Fibroblast of skin of scalp (primary cell): Measurements from ENCODE around the gene AKAP9.
A peak's percentile ranks its signal among the peaks of the same experiment; 100 is the strongest.
"Not testable (repeated sequence)": the region's sequence is repeated elsewhere in the genome, so short reads cannot be mapped to it uniquely, and the experiment has no call there.

Source experiments
- DNase-seq: peaks from one replicate; pipeline ENCODE4 v3.0.0-alpha.2; 2013

The AKAP9 gene

DNA sequence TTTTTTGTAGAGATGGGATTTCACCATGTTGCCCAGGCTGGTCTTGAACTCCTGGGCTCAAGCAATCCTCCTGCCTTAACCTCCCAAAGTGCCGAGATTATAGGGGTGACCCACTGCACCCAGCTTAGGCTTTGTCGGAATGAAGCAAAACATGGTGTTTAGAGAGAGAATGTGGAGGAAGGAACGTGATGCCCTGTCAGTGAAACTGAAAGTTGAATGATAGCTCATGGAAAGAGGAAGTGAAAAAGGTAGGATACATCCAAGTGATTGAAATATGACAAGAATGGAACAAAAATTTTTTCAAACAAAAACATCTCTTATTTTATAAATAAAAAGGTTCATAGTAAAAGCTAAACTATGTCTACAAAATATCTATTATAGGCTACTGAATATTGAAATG lies 5.9 kb downstream of the AKAP9 start:
- no peak for DNase-seq

DNA sequence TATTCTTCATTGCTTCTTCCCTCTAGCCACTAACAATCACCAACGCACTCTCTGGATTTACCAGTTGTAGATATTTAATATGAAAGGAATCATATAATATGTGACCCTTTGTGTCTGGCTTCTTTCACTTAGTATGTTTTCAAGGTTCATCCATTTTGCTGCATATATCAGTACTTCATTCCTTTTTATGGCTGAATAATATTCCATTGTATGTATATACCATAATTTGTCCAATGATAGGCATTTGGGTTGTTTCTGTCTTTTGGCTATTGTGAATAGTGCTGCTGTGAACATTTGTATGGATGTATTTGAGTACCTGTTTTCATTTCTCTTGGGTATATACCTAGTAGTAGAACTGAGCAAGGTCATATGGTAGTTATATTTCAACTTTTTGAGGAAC lies 7.3 kb downstream of the AKAP9 start:
- no peak for DNase-seq

DNA sequence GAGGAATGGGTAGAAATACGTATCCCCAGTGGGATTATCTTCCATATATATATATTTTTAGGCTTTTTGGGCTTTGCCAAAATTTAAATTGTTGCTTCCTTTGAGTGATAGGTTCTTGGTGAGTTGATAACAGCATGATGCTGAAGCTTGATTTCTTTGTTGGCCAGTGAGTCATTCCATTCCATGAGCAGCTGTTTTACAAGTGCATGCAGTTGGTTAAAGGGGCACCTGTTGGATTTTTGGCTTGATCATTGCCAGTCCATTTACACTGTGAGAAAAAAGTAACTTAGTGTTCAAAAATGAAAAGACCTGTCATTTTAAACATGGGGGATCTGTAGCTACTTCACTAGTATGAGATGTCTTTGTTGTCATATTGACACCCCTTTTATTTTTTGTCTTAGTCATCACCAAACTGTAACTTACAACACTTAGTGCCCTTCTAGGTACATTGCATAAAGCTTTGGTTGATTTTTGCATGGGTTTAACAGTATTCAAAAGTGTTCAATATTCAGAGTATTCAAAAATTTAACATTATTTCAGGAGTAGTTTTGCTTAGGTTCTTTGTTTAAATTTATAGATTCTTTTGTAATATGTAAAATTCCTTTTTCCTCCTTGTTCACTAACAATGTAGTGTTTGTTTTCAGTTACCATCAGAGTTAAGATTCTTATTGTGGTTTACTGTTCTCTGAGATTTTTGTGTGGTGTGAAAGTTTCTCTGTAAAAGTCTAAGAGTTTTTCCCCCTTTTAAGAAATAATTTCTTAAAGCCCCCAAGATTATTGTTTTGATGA lies 8.8 kb downstream of the AKAP9 start:
- no peak for DNase-seq

DNA sequence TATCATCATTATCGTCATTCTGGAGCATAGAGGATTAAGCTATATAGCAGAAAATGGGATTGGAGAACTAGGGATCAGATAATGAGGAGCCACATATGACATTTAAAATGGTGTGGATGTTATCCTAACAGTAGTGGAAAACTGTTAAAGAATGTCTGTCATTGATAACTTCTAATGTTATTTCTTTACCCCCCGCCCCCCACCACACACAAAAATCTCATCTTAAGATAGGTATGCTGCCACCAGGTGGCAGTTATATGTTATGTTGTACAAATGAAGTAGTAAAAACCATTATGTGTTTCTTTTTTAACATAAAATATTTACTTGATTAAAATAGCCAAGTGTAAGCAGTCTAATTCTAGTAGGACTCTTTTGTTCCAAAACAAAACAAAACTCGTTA lies 13.0 kb downstream of the AKAP9 start:
- DNase-seq = peak; percentile 33

DNA sequence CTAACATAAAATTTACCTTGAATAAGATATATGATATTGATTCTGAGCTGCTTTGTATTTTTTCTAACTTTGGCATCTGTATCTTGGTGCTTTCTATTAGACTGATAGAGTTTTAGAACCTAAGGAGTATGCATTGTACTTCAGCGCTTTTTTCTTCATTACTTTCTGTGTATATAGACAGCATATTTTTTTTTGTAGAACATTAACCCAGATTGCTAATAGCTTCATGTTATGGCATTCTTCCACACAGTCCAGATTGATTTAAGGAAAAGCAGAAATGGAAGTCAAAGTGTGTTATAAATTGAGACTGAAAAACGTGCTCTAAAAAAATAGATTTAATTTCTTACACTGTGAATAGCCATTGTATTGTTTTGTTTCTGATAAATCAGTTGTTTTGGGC lies 15.8 kb downstream of the AKAP9 start:
- DNase-seq = not testable (repeated sequence)

DNA sequence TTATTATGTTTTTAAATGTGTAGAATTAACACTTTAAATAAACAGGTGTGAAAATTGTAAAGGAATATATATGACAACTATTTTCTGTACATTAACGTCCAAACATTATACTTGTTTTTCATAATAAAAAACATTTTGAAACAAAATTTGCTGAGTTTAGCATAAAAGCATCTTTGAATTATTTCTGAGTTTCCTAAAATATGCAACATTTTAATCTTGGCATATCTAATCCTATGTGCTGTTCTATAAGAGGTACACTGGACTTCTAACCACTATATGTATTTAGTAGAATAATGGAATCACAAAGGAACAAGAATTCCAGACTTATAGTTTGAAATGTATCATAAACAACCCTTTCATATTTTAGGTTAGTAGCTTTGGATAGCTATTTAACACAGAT lies 16.6 kb downstream of the AKAP9 start:
- no peak for DNase-seq

DNA sequence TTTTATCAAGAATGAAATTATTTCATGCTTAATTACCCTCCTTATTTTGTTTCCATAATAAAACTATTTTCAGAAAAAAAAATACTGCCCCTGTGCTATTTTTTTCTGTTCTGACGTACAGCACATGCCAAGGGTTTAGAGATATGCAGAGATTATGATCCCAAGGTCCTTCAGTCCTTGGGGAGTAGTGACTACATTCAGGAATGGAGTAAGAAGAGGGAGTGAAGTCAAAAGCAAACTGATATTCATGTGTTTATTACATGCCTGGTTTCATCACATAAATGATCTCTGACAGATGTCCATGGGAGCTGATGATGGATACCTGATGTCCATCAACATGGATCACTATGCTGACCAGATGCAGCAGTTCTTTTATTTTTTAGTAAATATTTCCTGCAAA lies 17.2 kb downstream of the AKAP9 start:
- DNase-seq = peak; percentile 22

DNA sequence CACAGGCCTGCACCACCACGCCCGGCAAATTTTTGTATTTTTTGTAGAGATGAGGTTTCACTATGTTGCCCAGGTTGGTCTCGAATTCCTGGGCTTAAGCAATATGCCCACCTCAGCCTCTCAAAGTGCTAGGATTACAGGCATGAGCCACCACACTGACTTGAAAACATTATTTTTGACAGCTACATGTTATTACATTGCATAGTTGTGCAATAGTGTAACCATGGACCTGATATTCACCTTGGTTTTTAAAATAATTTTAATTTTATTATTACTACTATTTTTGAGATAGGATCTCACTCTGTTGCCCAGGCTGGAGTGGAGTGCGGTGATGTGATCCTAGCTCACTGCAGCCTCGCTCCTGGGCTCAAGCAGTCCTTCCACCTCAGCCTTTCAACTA lies 18.4 kb downstream of the AKAP9 start:
- no peak for DNase-seq

DNA sequence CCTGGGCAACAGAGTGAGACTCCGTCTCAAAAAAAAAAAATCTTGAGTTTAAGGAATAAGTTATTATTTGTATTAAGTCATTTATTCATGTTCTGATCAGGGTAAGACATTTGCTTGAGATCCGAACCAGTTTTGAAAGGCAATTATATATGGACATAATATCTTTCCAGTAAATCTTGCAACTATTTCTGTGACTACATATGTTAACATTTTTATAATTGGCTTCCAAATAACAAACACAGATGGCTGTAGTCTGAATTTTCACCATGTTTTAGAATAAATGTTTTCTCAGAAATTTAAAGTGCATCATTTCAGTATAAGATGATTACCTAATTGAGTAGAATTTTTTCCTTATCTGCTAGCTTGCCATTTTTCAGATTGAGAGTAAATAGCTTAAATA lies 21.2 kb downstream of the AKAP9 start:
- DNase-seq = no peak

DNA sequence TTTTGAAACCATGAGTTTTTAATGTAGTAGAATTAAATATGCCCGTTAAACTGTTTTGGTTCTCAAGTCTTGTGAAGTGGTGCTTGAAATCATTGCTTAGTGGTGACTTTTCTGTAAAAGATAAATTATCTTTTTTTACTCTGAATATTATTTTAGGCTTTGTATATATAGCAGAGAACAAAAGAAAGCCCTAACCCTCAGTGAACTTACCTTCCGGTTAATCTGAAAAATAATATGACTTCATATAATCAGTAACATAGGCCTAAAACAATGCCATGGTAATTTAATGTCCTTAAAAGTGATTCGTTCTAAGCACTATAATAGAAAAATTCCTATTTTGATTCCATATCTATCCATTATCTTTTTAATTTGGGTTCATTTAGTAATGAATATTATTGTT lies 21.8 kb downstream of the AKAP9 start:
- no peak for DNase-seq

DNA sequence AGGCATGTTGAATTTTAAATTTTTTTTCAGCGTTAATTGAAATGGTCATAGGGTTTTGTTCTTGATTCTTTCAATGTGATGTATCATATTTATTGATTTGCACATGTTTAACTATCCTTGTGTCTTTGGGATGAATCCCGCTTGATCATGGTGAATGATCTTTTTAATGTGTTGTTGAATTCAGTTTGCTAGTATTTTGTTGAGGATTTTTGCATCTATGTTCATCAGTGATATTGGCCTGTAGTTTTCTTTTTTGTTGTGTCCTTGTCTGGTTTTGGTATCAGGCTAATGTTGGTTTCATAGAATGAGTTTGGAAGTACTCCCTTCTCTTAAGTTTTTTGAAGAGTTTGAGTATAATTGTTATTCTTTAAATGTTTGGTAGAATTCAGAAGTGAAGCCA lies 26.9 kb downstream of the AKAP9 start:
- DNase-seq = not testable (repeated sequence)

DNA sequence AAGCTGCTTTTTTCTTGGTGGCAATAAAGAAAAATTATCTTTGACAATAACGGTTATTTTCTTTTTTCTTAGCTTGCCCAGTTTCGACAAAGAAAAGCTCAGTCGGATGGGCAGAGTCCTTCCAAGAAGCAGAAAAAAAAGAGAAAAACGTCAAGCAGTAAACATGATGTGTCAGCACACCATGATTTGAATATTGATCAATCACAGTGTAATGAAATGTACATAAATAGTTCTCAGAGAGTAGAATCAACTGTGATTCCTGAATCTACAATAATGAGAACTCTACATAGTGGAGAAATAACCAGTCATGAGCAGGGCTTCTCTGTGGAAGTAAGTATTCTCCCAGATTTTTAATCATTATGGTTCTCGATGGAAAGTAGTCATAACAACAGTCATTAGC lies 33.0 kb downstream of the AKAP9 start:
- DNase-seq = no peak

DNA sequence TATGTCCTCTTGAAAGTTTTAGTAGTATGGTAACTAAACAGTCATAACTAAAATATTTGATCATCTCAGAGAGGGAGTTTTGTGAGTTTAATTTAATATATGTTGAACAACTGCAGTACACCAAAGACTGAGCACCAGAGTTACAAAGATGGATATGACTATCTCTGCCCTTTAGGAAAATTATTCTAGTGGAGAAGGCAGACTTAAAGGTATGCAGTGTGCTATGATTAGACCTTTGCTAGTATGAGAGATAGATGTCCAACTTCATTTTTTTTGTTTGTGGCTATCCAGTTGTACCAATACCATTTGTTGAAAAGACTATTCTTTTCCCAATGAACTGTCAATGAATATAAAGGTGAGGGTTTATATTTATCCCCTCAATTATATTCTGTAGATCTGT lies 33.4 kb downstream of the AKAP9 start:
- no peak for DNase-seq

DNA sequence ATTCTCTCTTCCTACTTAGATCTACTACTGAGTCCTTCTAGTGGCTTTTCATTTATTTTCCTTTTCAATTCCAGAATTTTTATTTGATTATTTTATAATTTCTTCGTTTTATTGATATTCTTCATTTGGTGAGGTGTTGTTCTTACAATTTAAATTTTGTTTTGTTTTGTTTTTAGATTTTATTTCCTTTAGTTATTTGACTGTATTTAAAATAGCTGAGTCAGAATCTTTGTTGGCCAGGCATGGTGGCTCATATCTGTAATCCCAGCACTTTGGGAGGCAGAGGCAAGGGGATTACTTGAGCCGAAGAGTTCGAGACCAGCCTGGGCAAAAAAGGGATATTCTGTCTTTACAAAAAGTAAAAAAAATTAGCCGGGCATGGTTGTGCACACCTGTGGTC lies 36.1 kb downstream of the AKAP9 start:
- DNase-seq = no peak

DNA sequence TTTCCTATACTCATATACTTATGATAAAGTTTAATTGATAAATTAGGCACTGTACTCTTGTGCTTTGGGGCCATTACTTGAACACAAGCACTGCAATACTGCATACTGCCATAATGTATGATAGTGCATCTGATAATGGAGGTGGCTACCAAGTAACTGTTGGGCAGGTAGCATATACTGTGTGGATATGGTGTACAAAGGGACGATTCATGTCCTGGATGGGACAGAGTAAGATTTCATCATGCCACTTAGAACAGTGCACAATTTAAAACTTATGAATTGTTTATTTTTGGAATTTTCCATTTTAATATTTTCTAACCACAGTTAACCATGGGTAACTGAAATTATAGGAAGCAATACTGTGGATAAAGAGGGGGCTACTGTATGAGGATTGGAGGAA lies 38.9 kb downstream of the AKAP9 start:
- DNase-seq = no peak

DNA sequence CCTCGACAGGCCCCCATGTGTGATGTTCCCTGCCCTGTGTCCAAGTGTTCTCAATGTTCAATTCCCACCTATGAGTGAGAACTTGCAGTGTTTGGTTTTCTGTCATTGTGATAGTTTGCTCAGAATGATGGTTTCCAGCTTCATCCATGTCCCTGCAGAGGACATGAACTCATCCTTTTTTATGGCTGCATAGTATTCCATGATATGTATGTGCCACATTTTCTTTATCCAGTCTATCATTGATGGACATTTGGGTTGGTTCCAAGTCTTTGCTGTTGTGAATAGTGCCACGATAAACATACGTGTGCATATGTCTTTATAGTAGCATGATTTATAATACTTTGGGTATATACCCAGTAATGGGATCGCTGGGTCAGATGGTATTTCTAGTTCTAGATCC lies 41.7 kb downstream of the AKAP9 start:
- not testable (repeated sequence) for DNase-seq

DNA sequence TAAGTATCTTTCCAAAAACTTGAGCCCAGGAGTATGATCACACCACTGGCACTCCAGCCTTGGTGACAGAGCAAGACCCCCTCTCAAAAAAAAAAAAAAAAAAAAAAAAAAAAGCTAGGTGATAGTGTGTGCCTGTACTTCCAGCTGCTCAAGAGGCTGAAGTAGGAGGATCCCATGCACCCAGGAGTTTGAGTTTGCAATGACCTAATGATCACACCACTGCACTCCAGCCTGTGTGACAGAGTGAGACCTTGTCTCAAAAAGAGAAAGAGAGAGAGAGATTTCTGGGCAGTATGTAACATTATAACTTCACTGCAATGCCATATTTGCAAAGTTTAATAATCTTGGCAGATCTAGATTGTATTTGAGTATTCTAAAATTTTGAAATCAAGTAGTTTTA lies 47.6 kb downstream of the AKAP9 start:
- DNase-seq = no peak

DNA sequence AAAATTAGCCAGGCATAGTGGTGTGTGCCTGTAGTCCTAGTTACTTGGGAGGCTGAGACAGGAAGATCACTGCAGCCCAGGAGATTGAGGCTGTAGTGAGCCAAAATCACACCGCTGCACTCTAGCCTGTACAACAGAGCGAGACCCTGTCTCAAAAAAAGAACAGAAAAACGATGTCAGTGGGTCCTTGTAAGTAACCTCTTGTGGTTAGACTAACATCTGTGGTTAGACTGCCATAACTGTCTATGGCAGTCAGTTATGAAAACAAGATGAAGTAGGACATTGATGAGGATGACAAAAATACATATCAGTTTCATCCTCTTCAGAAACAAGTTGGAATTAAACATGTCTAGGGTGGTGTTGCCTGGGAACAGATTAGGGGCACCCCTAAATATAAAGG lies 53.3 kb downstream of the AKAP9 start:
- no peak for DNase-seq

DNA sequence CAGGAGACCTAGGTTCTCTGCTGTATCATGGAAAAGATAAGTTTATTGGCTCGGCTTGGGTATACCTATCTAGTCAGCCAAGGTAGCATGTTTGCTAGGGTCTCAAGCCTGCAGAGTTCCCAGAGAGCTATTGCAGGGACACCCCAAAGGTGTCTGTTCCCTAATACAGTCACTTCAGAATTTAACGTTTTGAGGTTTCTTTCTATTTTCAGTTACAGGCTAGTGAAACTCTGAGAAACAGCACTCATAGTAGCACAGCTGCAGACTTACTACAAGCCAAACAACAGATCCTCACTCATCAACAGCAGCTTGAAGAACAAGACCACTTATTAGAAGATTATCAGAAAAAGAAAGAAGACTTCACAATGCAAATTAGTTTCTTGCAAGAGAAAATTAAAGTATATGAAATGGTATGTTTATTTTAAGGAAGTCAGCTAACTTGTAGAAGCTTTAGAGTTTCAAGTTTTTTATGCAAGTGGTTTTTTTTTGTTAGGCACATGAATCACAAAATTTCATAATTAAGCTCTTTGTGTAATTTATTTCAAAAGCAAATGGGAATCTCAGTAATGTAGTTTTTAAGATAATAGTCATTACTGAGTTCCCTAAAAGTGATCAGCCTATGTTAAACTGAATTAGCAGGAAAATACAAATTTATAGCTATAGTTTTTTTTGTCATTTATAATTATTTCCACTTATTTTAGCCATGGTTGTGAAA lies 54.9 kb downstream of the AKAP9 start:
- no peak for DNase-seq

DNA sequence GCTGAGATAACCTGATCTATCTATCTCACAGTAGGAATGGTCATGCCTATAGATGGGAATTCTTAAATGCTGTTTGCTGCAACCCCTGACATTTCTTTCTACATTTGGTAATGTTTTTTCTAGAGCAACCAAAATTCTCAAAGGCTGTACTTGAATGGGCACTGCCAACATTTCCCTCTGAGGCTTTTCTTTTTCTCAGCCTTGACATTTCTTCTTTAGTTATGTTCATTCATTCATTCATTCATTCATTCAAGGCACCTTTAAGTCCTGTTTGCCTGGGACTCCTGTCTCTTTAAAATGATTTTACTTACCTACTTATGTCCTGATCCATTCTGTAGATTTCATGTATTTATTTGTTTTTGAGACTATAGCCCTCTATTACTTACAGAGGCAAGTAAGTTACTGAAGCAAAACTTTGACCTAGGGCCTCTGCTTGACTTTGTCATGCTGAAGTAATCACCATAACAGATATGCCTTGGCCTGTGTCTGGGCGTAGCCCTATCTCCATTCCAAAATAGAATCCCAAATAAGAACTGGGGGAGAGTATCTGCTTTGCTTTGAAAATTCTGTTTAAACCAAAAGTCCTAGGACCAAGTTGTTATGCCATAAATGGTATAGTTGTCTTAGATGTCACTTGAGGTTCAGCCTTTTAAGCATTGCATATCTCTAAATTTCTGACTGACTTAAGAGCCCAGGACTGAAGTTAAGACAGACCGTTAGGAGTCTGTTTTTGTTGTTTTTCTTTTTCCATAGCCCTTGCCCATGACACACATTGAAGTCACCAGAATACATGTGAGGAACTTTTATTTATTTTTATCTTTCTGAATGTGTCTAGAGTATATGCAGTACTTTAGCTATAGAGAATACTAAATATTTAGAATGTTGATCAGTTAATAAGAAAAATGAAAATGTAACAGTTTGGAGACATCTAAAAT lies 59.2 kb downstream of the AKAP9 start:
- DNase-seq = no peak

DNA sequence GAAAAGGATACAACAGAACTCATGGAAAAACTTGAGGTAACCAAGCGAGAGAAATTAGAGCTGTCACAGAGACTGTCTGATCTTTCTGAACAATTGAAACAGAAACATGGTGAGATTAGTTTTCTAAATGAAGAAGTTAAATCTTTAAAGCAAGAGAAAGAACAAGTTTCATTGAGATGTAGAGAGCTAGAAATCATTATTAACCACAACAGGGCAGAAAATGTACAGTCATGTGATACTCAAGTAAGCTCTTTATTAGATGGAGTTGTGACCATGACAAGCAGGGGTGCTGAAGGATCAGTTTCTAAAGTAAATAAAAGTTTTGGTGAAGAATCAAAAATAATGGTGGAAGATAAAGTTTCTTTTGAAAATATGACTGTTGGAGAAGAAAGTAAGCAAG lies 62.1 kb downstream of the AKAP9 start:
- DNase-seq = no peak

DNA sequence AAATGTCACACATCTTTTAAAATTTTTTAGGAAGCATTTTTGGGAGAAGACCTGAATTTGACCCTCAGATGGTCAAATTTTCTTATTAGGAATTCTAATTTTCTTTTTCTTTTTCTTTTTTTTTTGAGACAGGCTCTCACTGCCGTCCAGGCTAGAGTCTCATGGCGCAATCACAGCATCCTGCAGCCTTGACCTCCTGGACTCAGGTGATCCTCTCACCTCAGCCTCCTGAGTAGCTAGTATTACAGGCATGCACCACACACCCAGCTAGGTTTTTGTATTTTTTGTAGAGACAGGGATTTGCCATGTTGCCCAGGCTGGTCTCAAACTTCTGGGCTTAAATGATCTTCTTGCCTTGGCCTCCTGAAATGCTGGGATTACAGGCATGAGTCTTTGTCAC lies 65.4 kb downstream of the AKAP9 start:
- DNase-seq = no peak

DNA sequence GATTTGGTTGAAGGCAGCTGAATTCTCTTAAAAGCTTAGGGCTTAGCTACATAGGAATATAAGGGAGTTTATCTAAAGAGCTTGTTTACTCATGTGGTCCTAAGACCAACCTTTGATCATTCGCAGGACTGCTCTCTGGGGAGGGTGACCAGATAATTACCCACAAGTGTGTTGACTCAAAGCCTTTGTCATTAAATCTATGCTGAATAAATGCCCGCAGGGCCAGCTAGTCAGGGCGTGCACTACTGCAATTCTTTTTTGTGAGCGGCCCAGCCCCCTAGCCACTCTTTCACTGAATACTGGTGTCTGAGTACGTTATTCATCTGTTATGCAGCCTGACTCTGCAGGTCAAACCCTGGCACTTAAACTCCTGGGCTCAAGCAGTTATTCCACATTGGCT lies 69.6 kb downstream of the AKAP9 start:
- no peak for DNase-seq
